ENCODE data around the gene ZXDB. TPM values are rescaled to one million over a fixed set of nuclear protein-coding genes. Genes with fewer than 3 reads are reported as not detected.

Gene ZXDB
- total and polyA plus RNA-seq, 2 of the 13 experiments (the other 11 are each of a cell fraction or from before 2014, with no cell fraction given): 4.5 to 9.0 TPM

- TF ChIP-seq ZNF205 (CRISPR knock-in tag; IDR thresholded peaks at IDR 0.05): no peak
- no peak for TF ChIP-seq MEIS2 (CRISPR knock-in tag; IDR thresholded peaks at IDR 0.05)
- peak; percentile 52; the same call in 1 of the 2 replicates for TF ChIP-seq NCOA2 (CRISPR knock-in tag; IDR thresholded peaks at IDR 0.05)
- no peak for TF ChIP-seq ZKSCAN8 (CRISPR knock-in tag; IDR thresholded peaks at IDR 0.05; ENCODE audit: borderline replicate concordance)
- no peak for TF ChIP-seq SOX6 (IDR thresholded peaks at IDR 0.05)
- peak; percentile 41; the same call in 1 of the 2 replicates for TF ChIP-seq SOX6 (CRISPR knock-in tag; IDR thresholded peaks at IDR 0.05)
- TF ChIP-seq KDM4B (CRISPR knock-in tag; IDR thresholded peaks at IDR 0.05): no peak
- TF ChIP-seq GPN1 (CRISPR knock-in tag; IDR thresholded peaks at IDR 0.05; ENCODE audit: borderline replicate concordance): no peak
- TF ChIP-seq FOXA3 (CRISPR knock-in tag; IDR thresholded peaks at IDR 0.05): 0 out of 2 replicates have a peak, but pooled peaks have one; percentile 9
- TF ChIP-seq, protein P1, sequence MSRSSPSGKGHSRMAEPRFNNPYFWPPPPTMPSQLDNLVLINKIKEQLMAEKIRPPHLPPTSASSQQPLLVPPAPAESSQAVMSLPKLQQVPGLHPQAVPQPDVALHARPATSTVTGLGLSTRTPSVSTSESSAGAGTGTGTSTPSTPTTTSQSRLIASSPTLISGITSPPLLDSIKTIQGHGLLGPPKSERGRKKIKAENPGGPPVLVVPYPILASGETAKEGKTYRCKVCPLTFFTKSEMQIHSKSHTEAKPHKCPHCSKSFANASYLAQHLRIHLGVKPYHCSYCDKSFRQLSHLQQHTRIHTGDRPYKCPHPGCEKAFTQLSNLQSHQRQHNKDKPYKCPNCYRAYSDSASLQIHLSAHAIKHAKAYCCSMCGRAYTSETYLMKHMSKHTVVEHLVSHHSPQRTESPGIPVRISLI (CRISPR knock-in tag; IDR thresholded peaks at IDR 0.05; ENCODE audit: borderline replicate concordance): peak; percentile 75; the same call in 1 of the 2 replicates
- no peak for TF ChIP-seq DNMT1 (CRISPR knock-in tag; IDR thresholded peaks at IDR 0.05)
- TF ChIP-seq GFI1 (CRISPR knock-in tag; IDR thresholded peaks at IDR 0.05; ENCODE audit: borderline replicate concordance): 0 out of 2 replicates have a peak, but pooled peaks have one; percentile 12
- TF ChIP-seq ZNF251 (CRISPR knock-in tag; IDR thresholded peaks at IDR 0.05): no peak
- TF ChIP-seq, protein P2, sequence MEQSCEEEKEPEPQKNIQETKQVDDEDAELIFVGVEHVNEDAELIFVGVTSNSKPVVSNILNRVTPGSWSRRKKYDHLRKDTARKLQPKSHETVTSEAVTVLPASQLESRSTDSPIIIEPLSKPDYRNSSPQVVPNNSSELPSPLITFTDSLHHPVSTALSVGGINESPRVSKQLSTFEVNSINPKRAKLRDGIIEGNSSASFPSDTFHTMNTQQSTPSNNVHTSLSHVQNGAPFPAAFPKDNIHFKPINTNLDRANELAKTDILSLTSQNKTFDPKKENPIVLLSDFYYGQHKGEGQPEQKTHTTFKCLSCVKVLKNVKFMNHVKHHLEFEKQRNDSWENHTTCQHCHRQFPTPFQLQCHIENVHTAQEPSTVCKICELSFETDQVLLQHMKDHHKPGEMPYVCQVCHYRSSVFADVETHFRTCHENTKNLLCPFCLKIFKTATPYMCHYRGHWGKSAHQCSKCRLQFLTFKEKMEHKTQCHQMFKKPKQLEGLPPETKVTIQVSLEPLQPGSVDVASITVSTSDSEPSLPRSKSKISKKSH (CRISPR knock-in tag; IDR thresholded peaks at IDR 0.05; ENCODE audit: borderline replicate concordance): no peak
- no peak for TF ChIP-seq SALL2 (CRISPR knock-in tag; IDR thresholded peaks at IDR 0.05)
- TF ChIP-seq ZNF546 (CRISPR knock-in tag; conservative IDR thresholded peaks at IDR 0.05): no peak
- no peak for TF ChIP-seq ZNF275 (CRISPR knock-in tag; IDR thresholded peaks at IDR 0.05; ENCODE audit: borderline replicate concordance)
- TF ChIP-seq MLLT10 (CRISPR knock-in tag; IDR thresholded peaks at IDR 0.05): no peak
- no peak for TF ChIP-seq TFAP4 (IDR thresholded peaks at IDR 0.05; ENCODE audit: borderline replicate concordance, low read depth)
- no peak for TF ChIP-seq FOXA1 (IDR thresholded peaks at IDR 0.05)
- TF ChIP-seq FOXA1 (CRISPR knock-in tag; IDR thresholded peaks at IDR 0.05): peak; percentile 3; the same call in 1 of the 2 replicates
- TF ChIP-seq MBD4 (IDR thresholded peaks at IDR 0.05; ENCODE audit: borderline replicate concordance, low read length): no peak
- no peak for TF ChIP-seq ZFP82 (CRISPR knock-in tag; IDR thresholded peaks at IDR 0.05; ENCODE audit: borderline replicate concordance)
- TF ChIP-seq TEAD3 (CRISPR knock-in tag; optimal IDR thresholded peaks at IDR 0.05; ENCODE audit: borderline replicate concordance): no peak
These were observed 4.3 kb downstream of the ZXDB start (continued) for GRCh38 chrX:57596109-57596508.
